ENCODE results near the gene NTM.

Gene NTM

DNA sequence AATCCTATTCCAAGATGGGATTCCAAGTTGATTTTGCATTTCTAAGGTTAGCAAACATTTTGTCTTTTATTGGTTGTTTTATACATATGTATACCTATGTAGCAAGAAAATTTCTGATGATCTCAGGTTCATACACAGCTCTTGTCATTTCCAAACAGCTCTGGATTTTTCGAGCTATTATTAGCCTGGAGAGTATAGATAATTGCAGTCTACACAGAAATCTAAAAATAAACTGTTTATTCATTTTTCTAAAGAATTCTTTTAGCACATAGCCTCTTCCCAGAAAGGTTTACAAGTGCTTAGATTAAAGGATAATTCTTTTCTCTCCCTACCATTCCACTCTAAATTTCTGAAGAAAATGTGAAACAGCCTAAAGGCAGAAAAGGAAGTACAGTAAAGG, 705.0 kb downstream of the NTM start:
- DNase-seq (ENCODE audit: low read depth), result no peak

DNA sequence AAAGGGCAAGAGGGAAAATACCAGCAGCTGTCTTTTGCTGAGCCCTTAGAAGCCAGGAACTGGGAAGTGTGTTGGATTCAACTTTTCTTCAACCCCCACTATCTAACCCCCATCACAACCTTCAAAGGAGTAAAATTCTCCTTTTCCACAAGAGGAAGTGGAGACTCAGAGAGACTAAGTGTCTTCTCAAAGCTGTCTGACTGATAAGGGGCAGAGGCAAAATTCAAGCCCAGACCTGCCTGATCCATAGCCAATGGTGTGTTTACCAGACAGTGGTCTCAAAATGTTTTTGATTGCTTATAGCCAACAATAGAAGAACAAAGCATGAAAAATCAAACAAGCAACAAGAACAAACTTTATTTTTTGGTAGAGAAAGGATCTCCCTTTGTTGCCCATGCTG, 707.0 kb downstream of the NTM start:
- no peak for DNase-seq (ENCODE audit: low read depth)

- DNase-seq (ENCODE audit: low read depth), result no peak
Measured at GRCh38 chr11:132078264-132079076, 708.1 kb downstream of the NTM start.

- no peak for DNase-seq (ENCODE audit: low read depth)
Measured at GRCh38 chr11:132080127-132080526, 709.7 kb downstream of the NTM start.

DNA sequence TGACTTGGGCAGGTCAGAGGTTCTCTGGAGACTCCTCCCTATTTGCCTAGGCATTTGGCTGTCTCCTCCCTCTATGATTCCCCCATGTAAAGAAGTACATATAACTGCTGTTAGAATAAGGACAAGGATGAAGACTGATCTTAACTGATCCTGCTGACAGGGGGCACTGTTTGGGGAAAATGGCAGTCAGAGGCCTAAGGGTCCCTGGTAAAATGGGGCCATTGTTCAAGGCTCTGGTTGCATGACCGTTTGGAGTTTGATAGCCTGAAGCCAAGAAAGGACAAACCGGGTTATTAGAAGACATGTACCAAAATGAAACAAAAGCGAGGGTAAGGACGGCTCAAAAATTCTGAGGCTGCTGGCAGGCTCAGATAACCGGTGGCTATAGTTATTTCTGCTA, 712.2 kb downstream of the NTM start:
- DNase-seq (ENCODE audit: low read depth), result no peak

DNA sequence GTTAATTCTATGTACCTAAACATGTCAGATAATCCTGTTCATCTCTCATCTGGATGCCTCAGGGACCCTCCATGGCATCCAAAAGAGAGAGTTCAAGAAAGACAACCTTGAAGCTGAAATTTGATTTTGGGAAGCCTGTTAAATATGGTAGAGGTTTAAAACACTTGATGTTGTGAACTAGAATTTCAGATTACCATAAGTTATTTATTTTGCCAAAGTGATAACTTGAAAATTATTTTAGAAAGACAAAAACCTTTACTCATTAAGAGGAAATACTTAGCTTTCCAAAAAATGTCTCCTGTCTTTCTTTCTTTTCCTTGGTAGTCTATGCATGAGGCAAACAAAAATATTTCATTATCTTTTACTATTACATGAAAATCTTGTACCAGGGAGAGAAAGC, 714.0 kb downstream of the NTM start:
- DNase-seq (ENCODE audit: low read depth), result no peak

GRCh38 chr11:132087148-132087547, 716.7 kb downstream of the NTM start:
- DNase-seq (ENCODE audit: low read depth), result no peak

- no peak for DNase-seq (ENCODE audit: low read depth)
Measured at GRCh38 chr11:132088551-132088950, 718.1 kb downstream of the NTM start.

GRCh38 chr11:132093536-132094259, 723.3 kb downstream of the NTM start:
- no peak for DNase-seq (ENCODE audit: low read depth)

GRCh38 chr11:132094598-132094997, 724.2 kb downstream of the NTM start:
- no peak for DNase-seq (ENCODE audit: low read depth)

DNA sequence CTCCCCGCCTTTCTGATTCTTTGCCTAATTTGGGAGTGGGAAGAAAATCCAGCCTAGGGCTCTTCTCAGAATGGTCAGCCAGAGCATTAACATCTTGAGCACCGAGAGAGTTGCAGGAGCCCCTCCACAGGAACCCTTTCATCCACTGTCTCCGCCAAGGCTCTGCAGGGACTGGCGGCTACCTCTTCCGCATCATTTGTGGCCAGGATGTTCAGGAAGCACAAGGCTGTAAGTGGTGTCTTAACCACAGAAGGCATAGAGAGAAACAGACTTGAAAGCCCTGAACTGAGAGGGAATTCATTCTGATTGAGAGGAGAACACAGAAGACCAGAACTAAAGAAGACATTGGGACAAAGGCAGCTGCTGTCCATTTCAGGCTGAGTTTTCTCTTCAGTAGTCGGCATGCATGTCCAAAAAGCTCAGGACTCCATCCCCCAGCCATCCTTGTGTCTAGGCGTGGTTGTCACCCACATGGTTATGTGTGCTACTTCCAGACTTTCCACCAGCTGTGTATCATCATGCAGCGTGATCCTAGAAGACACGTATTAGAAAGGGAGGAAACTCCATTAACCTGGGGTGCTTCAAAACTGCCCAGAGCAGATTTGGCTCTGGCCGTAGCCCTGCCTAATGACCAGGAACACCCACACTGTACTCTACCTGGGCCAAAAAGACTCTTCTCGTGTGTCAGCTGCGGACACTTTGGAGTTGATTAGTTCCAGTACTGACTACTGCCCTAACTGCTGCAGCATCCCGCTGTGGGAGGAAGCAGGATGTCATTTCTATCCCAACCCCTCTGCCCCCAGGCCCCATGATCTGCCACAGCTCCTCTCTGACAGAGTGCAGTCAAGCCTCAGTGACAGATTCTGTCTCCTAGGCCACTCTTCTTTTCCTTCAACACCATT, 725.1 kb downstream of the NTM start:
- DNase-seq (ENCODE audit: low read depth), result no peak

DNA sequence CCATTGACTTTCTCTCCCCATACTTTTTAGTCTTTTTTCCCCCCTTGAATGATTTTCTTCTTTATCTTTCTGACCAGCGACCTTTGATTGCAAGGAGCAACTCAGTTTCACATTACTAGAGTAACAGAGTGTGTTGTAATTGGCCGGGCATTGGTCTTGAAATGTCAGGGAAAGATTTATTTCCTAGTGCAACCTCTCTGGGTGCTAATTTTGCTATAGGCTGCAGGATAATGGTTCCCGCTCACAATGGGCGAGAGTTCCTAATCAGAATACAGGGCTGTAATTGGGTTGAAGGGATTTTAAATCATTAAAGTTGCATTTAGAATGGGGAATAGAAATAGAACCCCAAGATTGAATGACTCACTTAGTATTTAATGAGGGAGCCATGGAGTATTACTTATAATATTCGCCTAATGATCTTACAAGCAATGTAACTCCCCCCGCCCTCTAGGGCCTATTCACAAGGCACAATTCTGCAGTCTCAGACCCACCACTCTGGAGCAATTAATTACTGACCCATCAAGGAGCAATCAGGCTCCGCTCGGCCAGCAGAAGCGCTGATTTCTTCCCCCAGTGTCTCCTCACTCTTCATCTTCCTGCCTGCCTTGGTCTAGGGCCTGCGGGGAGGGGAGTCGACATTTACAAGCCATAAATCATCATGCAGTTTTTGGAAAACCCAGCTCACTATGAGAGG, 725.9 kb downstream of the NTM start:
- DNase-seq (ENCODE audit: low read depth), result no peak

- DNase-seq (ENCODE audit: low read depth), result no peak
Measured at GRCh38 chr11:132099692-132100091, 729.3 kb downstream of the NTM start.

- DNase-seq (ENCODE audit: low read depth), result no peak
Measured at GRCh38 chr11:132100583-132100982, 730.2 kb downstream of the NTM start.

GRCh38 chr11:132101881-132102280, 731.5 kb downstream of the NTM start:
- DNase-seq (ENCODE audit: low read depth), result no peak

DNA sequence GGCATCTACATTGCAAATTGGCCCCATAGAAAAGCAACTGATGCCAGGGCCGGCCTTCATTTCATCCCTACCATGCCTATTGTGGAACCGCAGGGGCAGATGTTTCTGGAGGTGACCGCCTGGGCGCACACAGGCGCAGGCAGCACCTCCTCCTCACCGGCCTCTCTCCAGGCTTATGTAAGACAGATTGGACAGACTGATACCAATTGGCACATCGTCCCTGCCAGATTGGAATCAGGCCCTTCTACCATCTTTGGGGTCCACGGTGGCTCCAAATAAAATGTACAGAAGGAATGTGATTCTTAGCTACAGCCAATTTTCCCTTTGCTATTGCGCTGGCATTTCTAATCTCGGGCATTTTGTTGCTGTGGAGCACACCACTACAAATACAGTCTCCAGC, 732.6 kb downstream of the NTM start:
- DNase-seq (ENCODE audit: low read depth), result no peak

DNA sequence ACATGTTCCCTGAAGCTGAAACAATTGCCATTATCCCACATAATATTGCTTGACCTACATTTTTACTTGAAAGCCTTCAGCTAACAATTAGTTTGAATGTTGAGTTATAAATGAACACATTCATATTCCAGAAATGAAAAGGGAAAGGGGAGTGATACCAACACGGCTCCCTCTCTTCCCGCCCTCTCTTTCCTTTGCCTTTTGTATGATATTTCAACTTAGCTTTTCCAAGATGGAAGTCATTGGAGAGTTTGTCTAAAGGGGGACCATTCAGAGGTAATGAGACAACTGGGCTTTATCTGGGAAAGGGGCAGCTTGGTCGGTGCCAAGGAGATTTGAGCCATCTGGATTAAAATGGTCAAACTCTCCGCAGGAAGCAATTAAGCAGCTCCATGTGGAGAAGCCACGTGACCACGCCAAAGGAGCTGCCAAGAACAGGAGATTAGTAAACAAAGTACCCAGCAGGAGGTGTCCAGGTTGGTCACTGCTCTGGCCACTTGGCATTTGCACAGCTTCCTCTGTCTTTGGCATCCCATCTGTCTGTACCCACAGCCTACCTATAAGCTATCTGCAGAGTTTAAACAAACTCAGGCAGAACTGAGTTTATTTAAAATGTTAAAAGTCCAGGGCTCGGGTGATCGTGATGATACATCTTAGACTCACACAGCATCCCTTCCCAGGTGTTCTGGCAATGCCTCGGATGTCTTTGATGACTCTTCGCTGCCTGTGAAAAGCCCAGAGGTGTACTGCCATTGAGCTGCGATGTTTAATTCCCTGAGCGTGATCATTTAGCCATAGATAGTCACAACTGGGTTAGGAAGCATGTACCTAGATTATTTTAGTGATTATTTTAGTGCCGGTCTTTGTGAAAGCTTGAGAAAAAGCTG, 735.9 kb downstream of the NTM start:
- DNase-seq (ENCODE audit: low read depth), result no peak

- DNase-seq (ENCODE audit: low read depth), result no peak
Measured at GRCh38 chr11:132111316-132111715, 740.9 kb downstream of the NTM start.

- no peak for DNase-seq (ENCODE audit: low read depth)
Measured at GRCh38 chr11:132111838-132112237, 741.4 kb downstream of the NTM start.

GRCh38 chr11:132112846-132113245, 742.4 kb downstream of the NTM start:
- DNase-seq (ENCODE audit: low read depth), result no peak

- DNase-seq (ENCODE audit: low read depth), result no peak
Measured at GRCh38 chr11:132114185-132114584, 743.8 kb downstream of the NTM start.

All from activated T-helper 1 cell treated with Interleukin-2 at 50 U/mL for 16 hours (primary cell).